BE2C (cell line): ENCODE data around the gene LDB3.

Experiments
- DNase-seq: peaks from one replicate; pipeline ENCODE4 v3.0.0-alpha.2; 2020
- H3K27me3 ChIP-seq: fragments of 250-450 bp; sonication (Bioruptor Pico); 2 replicates; pipeline ENCODE4 v1.5.1; 2020; ENCODE audit warnings: mild to moderate bottlenecking
- H3K36me3 ChIP-seq: fragments of 250-450 bp; sonication (Bioruptor Pico); 2 replicates; pipeline ENCODE4 v1.5.1; 2020; ENCODE audit warnings: mild to moderate bottlenecking
- H3K4me1 ChIP-seq: fragments of 250-450 bp; sonication (Bioruptor Pico); 2 replicates; pipeline ENCODE4 v1.5.1; 2020
- H3K4me3 ChIP-seq: 2 replicates; pipeline ENCODE4 v1.5.1; 2011; ENCODE audit warnings: low read depth, low read length
- H3K9me3 ChIP-seq: fragments of 250-450 bp; sonication (Bioruptor Pico); 2 replicates; pipeline ENCODE4 v1.5.1; 2020
- CTCF ChIP-seq: IDR thresholded peaks from 2 replicates; pipeline ENCODE4 v1.5.1; 2012; ENCODE audit warnings: mild to moderate bottlenecking, low read depth, low read length

The LDB3 gene

GRCh38 chr10:86673216-86673826, 5.0 kb downstream of the LDB3 start:
- no peak for TF ChIP-seq CTCF
- Histone ChIP-seq H3K9me3 (no peaks in the 10 kb centered on the region), H3K4me3 (no peak overlapping the region), H3K4me1 (peaks cover 44% of the 10 kb centered on the region), H3K27me3 (no peaks in the 10 kb centered on the region), H3K36me3 (no peaks in the 10 kb centered on the region; the same call in 1 of the 2 replicates)
- peak; percentile 81 for DNase-seq

GRCh38 chr10:86673827-86674581, 5.7 kb downstream of the LDB3 start:
- no peak for TF ChIP-seq CTCF
- no peaks in the 10 kb centered on the region; the same call in 1 of the 2 replicates for H3K36me3 ChIP-seq
- no peaks in the 10 kb centered on the region for H3K27me3 ChIP-seq
- peak; percentile 73 for DNase-seq
- peaks cover 40% of the 10 kb centered on the region for H3K4me1 ChIP-seq
- no peaks in the 10 kb centered on the region for H3K9me3 ChIP-seq
- no peak overlapping the region for H3K4me3 ChIP-seq

DNA sequence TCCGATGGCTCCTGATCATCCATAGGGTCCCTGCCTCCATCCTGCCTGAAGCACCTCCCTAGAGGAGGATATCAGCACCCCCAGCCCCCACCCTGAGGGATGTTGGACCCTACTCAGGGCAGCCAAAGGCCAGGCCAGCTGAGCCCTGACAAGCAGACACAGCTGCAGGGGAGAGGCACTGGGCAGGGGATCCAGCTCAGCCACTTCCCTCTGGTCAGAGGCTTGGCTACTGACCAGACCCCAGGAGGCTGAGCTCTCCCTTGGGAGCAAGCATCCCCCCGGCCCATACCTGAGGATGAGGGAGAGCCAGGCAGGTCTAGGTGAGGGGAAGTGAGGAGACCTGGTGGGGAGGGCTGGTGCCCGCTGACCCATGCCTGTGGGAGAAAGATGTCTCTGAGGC, 6.6 kb downstream of the LDB3 start:
- Histone ChIP-seq H3K4me1 (peaks cover 32% of the 10 kb centered on the region), H3K27me3 (no peaks in the 10 kb centered on the region), H3K4me3 (no peak overlapping the region), H3K9me3 (no peaks in the 10 kb centered on the region), H3K36me3 (no peaks in the 10 kb centered on the region)
- DNase-seq = no peak
- no peak for TF ChIP-seq CTCF

- DNase-seq = no peak
- TF ChIP-seq CTCF = no peak
- no peak overlapping the region for H3K4me3 ChIP-seq
- no peaks in the 10 kb centered on the region for H3K9me3 ChIP-seq
- H3K27me3 ChIP-seq = no peaks in the 10 kb centered on the region
- H3K4me1 ChIP-seq = peaks cover 36% of the 10 kb centered on the region
- H3K36me3 ChIP-seq = peaks cover 17% of the 10 kb centered on the region
These were observed 9.1 kb downstream of the LDB3 start for GRCh38 chr10:86677374-86677773.

- Histone ChIP-seq H3K27me3 (no peaks in the 10 kb centered on the region), H3K4me3 (no peak overlapping the region), H3K4me1 (peaks cover 29% of the 10 kb centered on the region), H3K36me3 (peaks cover 19% of the 10 kb centered on the region), H3K9me3 (no peaks in the 10 kb centered on the region)
- DNase-seq = no peak
- no peak for TF ChIP-seq CTCF
These were observed 10.9 kb downstream of the LDB3 start for GRCh38 chr10:86678999-86679792.

GRCh38 chr10:86681047-86681446, 12.7 kb downstream of the LDB3 start:
- no peak for TF ChIP-seq CTCF
- H3K27me3 ChIP-seq = no peaks in the 10 kb centered on the region
- no peaks in the 10 kb centered on the region for H3K9me3 ChIP-seq
- peaks cover 21% of the 10 kb centered on the region for H3K4me1 ChIP-seq
- no peak overlapping the region for H3K4me3 ChIP-seq
- peaks cover 19% of the 10 kb centered on the region for H3K36me3 ChIP-seq
- DNase-seq = peak; percentile 63
